IPS-15b (cell line): Measurements from ENCODE around the gene S100P.

ENCODE experiments used
- H3K27me3 ChIP-seq: one replicate; pipeline ENCODE4 v1.6.1; 2013; ENCODE audit warnings: low read length; ENCODE audit not compliant: control insufficient read depth, insufficient read depth
- H3K36me3 ChIP-seq: one replicate; pipeline ENCODE4 v1.6.1; 2013; ENCODE audit warnings: low read length; ENCODE audit not compliant: control insufficient read depth, insufficient read depth
- H3K4me1 ChIP-seq: one replicate; pipeline ENCODE4 v1.6.1; 2013; ENCODE audit warnings: mild to moderate bottlenecking, low read length; ENCODE audit not compliant: control insufficient read depth, insufficient read depth
- H3K4me3 ChIP-seq: one replicate; pipeline ENCODE4 v1.5.1; 2013; ENCODE audit warnings: low read depth, low read length
- H3K9ac ChIP-seq: one replicate; pipeline ENCODE4 v1.6.1; 2013; ENCODE audit warnings: low read depth, mild to moderate bottlenecking, low read length
- H3K9me3 ChIP-seq: one replicate; pipeline ENCODE4 v1.6.1; 2013; ENCODE audit warnings: mild to moderate bottlenecking, low read length; ENCODE audit not compliant: control insufficient read depth, insufficient read depth

The S100P gene

GRCh38 chr4:6692379-6692778 is 1.3 kb upstream of the S100P start:
- no peaks in the 10 kb centered on the region for H3K4me1 ChIP-seq
- no peak overlapping the region for H3K4me3 ChIP-seq
- H3K9ac ChIP-seq: no peak overlapping the region

DNA sequence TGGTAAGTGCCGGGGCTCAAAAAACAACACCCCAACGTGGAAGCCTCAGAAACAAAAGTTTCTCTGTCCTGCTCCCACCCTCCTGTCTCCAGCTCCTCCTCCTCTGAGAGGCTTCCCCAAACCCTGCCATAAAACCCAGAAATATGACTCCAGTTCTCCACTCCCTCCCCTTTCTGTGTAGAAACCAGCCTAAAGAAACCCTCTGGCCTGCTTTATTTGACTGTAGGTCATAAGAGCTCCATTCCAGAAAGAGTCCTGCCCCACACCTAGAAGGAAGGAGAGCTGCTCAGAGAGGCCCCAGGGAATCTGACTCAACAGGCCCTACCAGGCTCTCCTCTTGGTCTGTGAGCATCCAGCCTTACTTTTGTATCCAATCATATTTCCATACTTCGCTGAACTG is 872 bp upstream of the S100P start:
- no peaks in the 10 kb centered on the region for H3K4me1 ChIP-seq
- no peak overlapping the region for H3K9ac ChIP-seq
- H3K4me3 ChIP-seq: no peak overlapping the region
- H3K36me3 ChIP-seq: no peaks in the 10 kb centered on the region
- H3K27me3 ChIP-seq: no peaks in the 10 kb centered on the region
- H3K9me3 ChIP-seq: no peaks in the 10 kb centered on the region

More at GRCh38 chr4:6692379-6692778, 1.3 kb upstream of the S100P start:
- H3K36me3 ChIP-seq: no peaks in the 10 kb centered on the region
- H3K27me3 ChIP-seq: no peaks in the 10 kb centered on the region
- no peaks in the 10 kb centered on the region for H3K9me3 ChIP-seq

DNA sequence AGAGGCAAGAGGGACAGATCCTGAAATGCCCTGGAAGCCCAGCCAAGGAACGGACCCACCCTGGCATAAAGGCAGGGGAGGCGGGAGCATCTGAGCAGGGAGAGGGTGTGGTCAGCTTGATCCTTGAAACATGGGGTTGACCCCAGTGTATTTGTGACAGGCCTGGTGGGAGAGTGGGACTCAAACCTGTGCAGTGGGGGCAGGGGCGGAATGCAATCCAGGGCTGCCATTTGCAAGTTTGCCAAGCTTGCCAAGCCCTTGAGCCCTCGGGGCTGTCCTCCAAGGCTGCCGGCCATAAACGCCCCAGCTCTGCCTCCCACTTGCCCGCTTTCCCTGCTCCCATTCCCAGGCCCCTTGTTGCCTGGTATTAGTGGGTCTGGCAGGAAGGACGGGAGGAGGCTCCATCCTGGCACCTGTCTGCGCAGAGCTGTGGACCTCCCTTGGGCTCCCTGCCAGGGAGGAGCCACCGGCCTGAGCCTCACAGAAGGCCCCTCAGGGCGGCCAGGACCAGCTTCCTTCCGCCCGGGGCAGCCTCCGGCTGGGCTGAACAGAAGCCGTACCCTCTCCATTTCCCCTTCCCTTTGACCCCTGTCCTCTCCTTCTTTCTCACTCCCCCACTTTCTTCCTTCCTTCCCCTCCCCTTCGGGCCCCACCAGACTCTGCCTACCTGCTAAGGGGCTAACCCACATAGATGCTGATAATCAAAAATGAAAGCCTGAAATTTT is 661 bp downstream of the S100P start:
- H3K4me3 ChIP-seq: no peak overlapping the region
- no peaks in the 10 kb centered on the region for H3K4me1 ChIP-seq
- no peak overlapping the region for H3K9ac ChIP-seq
- no peaks in the 10 kb centered on the region for H3K27me3 ChIP-seq
- no peaks in the 10 kb centered on the region for H3K9me3 ChIP-seq
- no peaks in the 10 kb centered on the region for H3K36me3 ChIP-seq

- Histone ChIP-seq H3K4me3 (no peak overlapping the region), H3K9me3 (no peaks in the 10 kb centered on the region), H3K4me1 (no peaks in the 10 kb centered on the region), H3K36me3 (no peaks in the 10 kb centered on the region), H3K9ac (no peak overlapping the region), H3K27me3 (no peaks in the 10 kb centered on the region)
These were observed 2.3 kb downstream of the S100P start for GRCh38 chr4:6695660-6696610.

GRCh38 chr4:6696611-6697010 is 2.9 kb downstream of the S100P start:
- Histone ChIP-seq H3K9ac (no peak overlapping the region), H3K4me3 (no peak overlapping the region), H3K27me3 (no peaks in the 10 kb centered on the region), H3K4me1 (no peaks in the 10 kb centered on the region), H3K36me3 (no peaks in the 10 kb centered on the region), H3K9me3 (no peaks in the 10 kb centered on the region)

DNA sequence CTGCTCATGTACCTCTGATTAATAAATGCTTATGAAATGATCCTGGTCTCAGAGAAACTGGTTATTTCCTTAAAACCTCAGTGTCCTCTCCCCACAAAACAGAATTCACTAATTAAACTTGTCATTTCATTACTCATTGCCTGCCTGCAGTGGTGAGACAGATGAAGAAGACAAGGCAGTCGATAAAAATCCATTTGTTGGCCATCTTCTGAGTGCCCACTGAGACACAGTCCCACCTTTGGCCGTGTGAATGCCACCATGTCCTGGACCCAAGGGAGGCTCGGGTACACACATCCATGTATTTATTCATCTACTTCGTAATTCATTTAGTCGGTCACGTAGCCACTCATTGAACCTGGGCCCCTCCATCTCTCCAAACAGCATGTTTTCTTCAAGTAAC is 3.5 kb downstream of the S100P start:
- no peak overlapping the region for H3K9ac ChIP-seq
- H3K9me3 ChIP-seq: no peaks in the 10 kb centered on the region
- H3K4me3 ChIP-seq: no peak overlapping the region
- no peaks in the 10 kb centered on the region for H3K4me1 ChIP-seq
- no peaks in the 10 kb centered on the region for H3K36me3 ChIP-seq
- H3K27me3 ChIP-seq: no peaks in the 10 kb centered on the region

GRCh38 chr4:6699388-6699787 is 5.7 kb downstream of the S100P start:
- Histone ChIP-seq H3K27me3 (no peaks in the 10 kb centered on the region), H3K4me3 (no peak overlapping the region), H3K9me3 (no peaks in the 10 kb centered on the region), H3K4me1 (no peaks in the 10 kb centered on the region), H3K9ac (no peak overlapping the region), H3K36me3 (no peaks in the 10 kb centered on the region)

DNA sequence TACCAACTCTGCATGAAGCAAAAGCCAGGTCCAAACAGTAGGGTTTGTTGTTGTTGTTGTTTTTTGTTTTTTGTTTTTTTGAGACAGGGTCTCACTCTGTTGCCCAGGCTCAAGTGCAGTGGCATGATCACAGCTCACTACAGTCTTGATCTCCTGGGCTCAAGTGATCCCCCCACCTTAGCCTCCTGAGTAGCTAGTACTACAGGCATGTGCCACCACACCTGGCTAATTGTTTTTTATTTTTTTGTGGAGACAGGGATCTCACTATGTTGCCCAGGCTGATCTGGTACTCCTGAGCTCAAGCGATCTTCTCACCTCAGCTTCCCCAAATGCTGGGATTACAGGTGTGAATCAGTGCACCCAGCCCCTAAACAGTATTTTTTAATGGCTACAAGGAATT is 6.2 kb downstream of the S100P start:
- H3K9me3 ChIP-seq: no peaks in the 10 kb centered on the region
- no peaks in the 10 kb centered on the region for H3K4me1 ChIP-seq
- no peak overlapping the region for H3K4me3 ChIP-seq
- H3K27me3 ChIP-seq: no peaks in the 10 kb centered on the region
- no peaks in the 10 kb centered on the region for H3K36me3 ChIP-seq
- H3K9ac ChIP-seq: no peak overlapping the region

DNA sequence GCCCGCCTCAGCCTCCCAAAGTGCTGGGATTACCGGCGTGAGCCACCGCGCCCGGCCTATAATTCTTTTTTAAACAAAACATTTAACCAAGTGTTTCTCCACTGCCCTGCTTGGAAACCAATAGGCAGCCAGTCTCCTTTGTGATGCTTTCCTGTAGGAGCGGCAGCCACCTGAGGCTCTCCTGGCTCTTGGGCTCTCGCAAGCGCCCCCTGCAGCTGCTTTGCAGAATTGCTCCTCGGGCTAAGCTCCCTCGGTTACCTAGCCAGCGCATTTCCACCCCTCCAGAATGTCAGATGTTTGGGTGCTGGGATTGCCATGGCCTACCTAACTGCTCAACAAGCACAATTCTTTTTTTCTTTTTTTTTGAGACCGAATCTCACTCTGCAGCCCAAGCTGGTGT is 7.7 kb downstream of the S100P start:
- H3K4me3 ChIP-seq: no peak overlapping the region
- H3K36me3 ChIP-seq: no peaks in the 10 kb centered on the region
- H3K4me1 ChIP-seq: no peaks in the 10 kb centered on the region
- H3K27me3 ChIP-seq: no peaks in the 10 kb centered on the region
- no peak overlapping the region for H3K9ac ChIP-seq
- H3K9me3 ChIP-seq: no peaks in the 10 kb centered on the region

- H3K36me3 ChIP-seq: no peaks in the 10 kb centered on the region
- no peaks in the 10 kb centered on the region for H3K9me3 ChIP-seq
- H3K27me3 ChIP-seq: no peaks in the 10 kb centered on the region
- no peaks in the 10 kb centered on the region for H3K4me1 ChIP-seq
- H3K4me3 ChIP-seq: no peak overlapping the region
- H3K9ac ChIP-seq: no peak overlapping the region
These were observed 9.1 kb downstream of the S100P start for GRCh38 chr4:6702761-6703160.

DNA sequence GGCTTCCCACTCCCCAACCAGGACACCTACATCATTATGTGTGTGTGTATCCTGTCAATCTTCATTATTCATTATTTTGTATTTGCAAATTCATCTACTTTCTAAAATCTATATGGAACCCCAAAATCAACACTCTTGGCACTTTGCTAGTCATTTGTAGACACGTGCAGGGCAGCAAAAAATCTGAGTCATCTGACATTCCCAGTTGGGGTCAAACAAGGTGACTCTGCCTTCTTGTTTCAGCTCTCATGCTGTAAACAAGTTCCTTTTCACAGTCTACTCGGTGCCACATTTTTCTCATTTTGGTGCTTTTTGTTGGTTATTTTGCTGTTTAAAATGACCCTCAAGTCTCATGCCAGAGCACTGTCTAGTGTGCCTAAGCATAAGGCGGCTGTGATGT is 10.1 kb downstream of the S100P start:
- H3K9me3 ChIP-seq: no peaks in the 10 kb centered on the region
- no peaks in the 10 kb centered on the region for H3K27me3 ChIP-seq
- no peaks in the 10 kb centered on the region for H3K36me3 ChIP-seq
- no peak overlapping the region for H3K4me3 ChIP-seq
- H3K4me1 ChIP-seq: no peaks in the 10 kb centered on the region
- H3K9ac ChIP-seq: no peak overlapping the region

DNA sequence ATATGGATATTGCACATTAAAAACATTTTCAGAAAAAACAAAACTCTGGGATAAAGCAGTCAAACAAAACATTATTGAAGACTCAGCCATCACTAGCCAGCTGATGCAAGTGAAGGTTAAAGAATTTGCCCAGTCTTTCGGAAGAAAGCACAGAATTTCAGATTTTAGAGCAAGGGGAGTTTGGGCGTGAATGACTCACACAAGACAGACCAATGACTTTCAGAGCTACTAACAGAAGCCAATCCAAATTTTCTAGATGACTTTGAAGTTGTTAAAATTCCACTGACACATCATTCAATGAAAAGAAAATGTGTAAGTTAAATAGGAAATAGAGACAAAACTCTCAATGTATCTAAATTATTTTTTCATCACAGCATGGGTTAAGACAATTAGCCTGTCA is 12.0 kb downstream of the S100P start:
- H3K9ac ChIP-seq: no peak overlapping the region
- H3K36me3 ChIP-seq: no peaks in the 10 kb centered on the region
- H3K27me3 ChIP-seq: no peaks in the 10 kb centered on the region
- H3K4me3 ChIP-seq: no peak overlapping the region
- no peaks in the 10 kb centered on the region for H3K9me3 ChIP-seq
- H3K4me1 ChIP-seq: peaks cover 2% of the 10 kb centered on the region
